A673 (cell line): ENCODE results near the gene TYSND1.

Experiments
- EZH2 ChIP-seq: fragments of 200-600 bp; sonication (generic); IDR thresholded peaks from 2 replicates; pipeline ENCODE4 v1.6.1; 2017; ENCODE audit warnings: borderline replicate concordance, low read depth, mild to moderate bottlenecking, mixed read lengths, antibody characterized with exemption, low read length; ENCODE audit not compliant: poor library complexity, severe bottlenecking
- TF ChIP-seq, protein P1 (sequence below): fragments of 300-800, 200-600 bp; sonication (generic); conservative IDR thresholded peaks from 2 replicates; pipeline ENCODE4 v1.5.1; 2017; ENCODE audit warnings: low read depth, mild to moderate bottlenecking, antibody characterized with exemption, low read length, moderate library complexity, mixed read lengths

DNA sequence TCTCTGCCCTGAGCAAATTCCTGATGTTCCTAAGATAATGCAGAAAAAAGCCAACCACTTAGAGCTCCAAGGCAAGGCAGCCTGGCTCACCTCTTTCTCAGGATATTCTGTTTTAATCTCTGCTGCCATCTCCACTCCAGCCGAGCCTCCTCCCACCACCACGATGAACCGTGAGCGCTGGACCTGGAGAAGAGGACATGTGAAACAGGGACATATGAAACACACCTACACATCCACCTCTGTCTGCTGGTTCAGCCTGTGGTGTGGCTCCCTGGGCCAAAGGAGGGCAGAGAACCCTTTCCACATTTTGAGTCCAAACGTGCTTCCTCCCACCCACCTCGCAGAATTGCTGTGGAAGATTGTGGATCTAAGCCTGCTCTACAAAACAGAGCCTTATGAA is 26.1 kb downstream of the TYSND1 start:
- no peak for TF ChIP-seq EZH2
- TF ChIP-seq, protein P1, sequence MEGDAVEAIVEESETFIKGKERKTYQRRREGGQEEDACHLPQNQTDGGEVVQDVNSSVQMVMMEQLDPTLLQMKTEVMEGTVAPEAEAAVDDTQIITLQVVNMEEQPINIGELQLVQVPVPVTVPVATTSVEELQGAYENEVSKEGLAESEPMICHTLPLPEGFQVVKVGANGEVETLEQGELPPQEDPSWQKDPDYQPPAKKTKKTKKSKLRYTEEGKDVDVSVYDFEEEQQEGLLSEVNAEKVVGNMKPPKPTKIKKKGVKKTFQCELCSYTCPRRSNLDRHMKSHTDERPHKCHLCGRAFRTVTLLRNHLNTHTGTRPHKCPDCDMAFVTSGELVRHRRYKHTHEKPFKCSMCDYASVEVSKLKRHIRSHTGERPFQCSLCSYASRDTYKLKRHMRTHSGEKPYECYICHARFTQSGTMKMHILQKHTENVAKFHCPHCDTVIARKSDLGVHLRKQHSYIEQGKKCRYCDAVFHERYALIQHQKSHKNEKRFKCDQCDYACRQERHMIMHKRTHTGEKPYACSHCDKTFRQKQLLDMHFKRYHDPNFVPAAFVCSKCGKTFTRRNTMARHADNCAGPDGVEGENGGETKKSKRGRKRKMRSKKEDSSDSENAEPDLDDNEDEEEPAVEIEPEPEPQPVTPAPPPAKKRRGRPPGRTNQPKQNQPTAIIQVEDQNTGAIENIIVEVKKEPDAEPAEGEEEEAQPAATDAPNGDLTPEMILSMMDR: no peak
